Upper lobe of left lung (tissue), 4 donors: ENCODE results near the gene ANKRD44.

Experiments used
- EP300 ChIP-seq, 4 donors: sonication (generic); formaldehyde crosslinking; IDR thresholded peaks; one replicate each; pipeline ENCODE4 v1.5.1; 2017; ENCODE audit warnings: antibody characterized with exemption in 4 of 4, control low read depth in 2 of 4
- POLR2A ChIP-seq, 4 donors: fragments of 450-650 bp; IDR thresholded peaks; one replicate each; pipeline ENCODE4 v1.5.1; 2016 to 2017; ENCODE audit warnings: antibody characterized with exemption in 4 of 4, mild to moderate bottlenecking in 2 of 4
- TF ChIP-seq, protein P1 (sequence below), 6 experiments: fragments of 450-650 bp in 4 of 6; fragments of 200-600 bp in 2 of 6; sonication (generic) in 2 of 6; IDR thresholded peaks; one replicate each; pipeline ENCODE4 v1.5.1; 2016 to 2019; ENCODE audit warnings: antibody characterized with exemption in 6 of 6

DNA sequence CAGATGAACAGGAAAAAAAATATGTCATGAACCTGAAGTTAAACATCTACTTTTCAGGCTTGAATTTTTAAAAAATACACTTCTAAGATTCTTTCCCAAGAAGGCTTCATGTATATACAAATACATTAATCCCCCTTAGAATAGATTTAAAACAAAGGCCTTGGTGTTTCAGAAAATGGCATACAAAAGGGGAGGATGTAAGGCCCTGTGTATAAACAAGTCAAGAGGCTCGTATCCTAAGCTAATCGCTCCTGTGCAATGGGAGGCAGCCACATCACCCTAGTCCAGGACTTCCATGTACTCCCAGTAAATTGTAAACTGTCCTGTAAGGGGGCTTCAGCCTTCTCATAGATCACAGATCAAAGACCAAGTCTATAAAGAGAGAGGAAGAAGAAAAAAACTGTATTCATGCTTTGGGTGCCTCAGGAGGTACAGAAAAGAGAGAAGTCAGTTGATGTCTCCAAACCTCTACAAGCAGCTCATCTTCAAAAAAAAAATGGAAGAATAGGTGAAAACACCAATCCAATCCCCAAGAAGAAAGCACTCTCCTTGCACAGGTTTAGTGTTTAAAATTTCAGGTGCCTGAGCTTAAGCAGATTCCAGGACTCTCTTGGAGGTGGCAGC, 53.9 kb downstream of the ANKRD44 start:
- TF ChIP-seq POLR2A (IDR thresholded peaks at IDR 0.05) (no peak), EP300 (IDR thresholded peaks at IDR 0.05) (no peak)
- TF ChIP-seq, protein P1, sequence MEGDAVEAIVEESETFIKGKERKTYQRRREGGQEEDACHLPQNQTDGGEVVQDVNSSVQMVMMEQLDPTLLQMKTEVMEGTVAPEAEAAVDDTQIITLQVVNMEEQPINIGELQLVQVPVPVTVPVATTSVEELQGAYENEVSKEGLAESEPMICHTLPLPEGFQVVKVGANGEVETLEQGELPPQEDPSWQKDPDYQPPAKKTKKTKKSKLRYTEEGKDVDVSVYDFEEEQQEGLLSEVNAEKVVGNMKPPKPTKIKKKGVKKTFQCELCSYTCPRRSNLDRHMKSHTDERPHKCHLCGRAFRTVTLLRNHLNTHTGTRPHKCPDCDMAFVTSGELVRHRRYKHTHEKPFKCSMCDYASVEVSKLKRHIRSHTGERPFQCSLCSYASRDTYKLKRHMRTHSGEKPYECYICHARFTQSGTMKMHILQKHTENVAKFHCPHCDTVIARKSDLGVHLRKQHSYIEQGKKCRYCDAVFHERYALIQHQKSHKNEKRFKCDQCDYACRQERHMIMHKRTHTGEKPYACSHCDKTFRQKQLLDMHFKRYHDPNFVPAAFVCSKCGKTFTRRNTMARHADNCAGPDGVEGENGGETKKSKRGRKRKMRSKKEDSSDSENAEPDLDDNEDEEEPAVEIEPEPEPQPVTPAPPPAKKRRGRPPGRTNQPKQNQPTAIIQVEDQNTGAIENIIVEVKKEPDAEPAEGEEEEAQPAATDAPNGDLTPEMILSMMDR (IDR thresholded peaks at IDR 0.05) = no peak
